Measurements from ENCODE around the gene PPP2R3C. TPM values are rescaled to one million over a fixed set of nuclear protein-coding genes. Genes with fewer than 3 reads are reported as not detected.

PPP2R3C gene
- total and polyA plus RNA-seq, 2 of the 13 experiments (the other 11 are each of a cell fraction or from before 2014, with no cell fraction given) = 63.4 to 102 TPM

DNA sequence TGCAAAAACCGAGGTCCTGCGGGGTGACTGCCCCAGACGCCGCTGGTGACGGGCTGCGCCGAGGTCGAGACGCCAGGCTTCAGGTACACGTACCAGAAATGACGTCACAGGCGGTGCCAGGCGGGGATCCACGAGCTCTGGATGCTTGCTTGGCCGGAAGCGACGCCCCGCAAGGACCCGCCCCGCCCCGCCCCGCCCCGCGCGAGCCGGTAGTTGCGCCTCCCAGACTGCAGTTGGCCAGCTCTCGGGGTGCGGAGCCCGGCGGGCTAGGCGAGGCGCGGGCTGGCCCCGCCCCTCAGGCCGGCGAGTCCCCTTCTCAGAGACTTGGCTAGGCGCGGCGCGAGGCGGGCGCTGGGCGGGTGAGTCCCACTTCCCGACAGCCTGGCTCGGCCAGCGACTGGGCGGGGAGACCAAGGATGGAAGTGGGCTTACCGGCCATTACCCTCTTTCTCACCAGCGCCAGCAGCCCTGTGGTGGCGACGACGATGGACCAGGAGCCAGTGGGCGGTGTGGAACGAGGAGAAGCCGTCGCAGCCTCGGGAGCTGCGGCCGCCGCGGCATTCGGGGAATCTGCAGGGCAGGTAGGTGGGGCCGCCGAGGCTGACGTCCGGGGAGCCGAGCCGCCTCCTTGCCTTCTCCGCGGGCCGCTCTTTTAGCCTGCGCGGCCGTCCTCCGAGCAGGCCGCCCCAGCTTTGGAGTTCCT, 75.6 kb downstream of the PPP2R3C start, which contains the start of gene FAM177A1 (continued):
- TF ChIP-seq CREM (IDR thresholded peaks at IDR 0.05) = peak; percentile 98
- TF ChIP-seq CREM (CRISPR knock-in tag; IDR thresholded peaks at IDR 0.05) = peak; percentile 85
- TF ChIP-seq ZNF891 (CRISPR knock-in tag; IDR thresholded peaks at IDR 0.05) = peak; percentile 99
- TF ChIP-seq ZNF788 (CRISPR knock-in tag; IDR thresholded peaks at IDR 0.05; ENCODE audit: borderline replicate concordance) = peak; percentile 97; the same call in 1 of the 2 replicates
- TF ChIP-seq STAT5B (CRISPR knock-in tag; IDR thresholded peaks at IDR 0.05) = peak; percentile 77
- TF ChIP-seq CHD4 (IDR thresholded peaks at IDR 0.05; ENCODE audit: borderline replicate concordance, low read length) = no peak
- 0 out of 2 replicates have a peak, but pooled peaks have one; percentile 95 for TF ChIP-seq CC2D1A (CRISPR knock-in tag; IDR thresholded peaks at IDR 0.05)
- TF ChIP-seq POGZ (CRISPR knock-in tag; IDR thresholded peaks at IDR 0.05) = peak; percentile 97
- peak; percentile 100 for TF ChIP-seq ZNF501 (CRISPR knock-in tag; IDR thresholded peaks at IDR 0.05)
- TF ChIP-seq TGIF2 (CRISPR knock-in tag; IDR thresholded peaks at IDR 0.05) = peak; percentile 71
- TF ChIP-seq ZNF546 (CRISPR knock-in tag; conservative IDR thresholded peaks at IDR 0.05) = peak; percentile 98
- peak; percentile 49; the same call in 1 of the 2 replicates for TF ChIP-seq FLYWCH1 (CRISPR knock-in tag; IDR thresholded peaks at IDR 0.05)
- peak; percentile 88 for TF ChIP-seq ZNF367 (CRISPR knock-in tag; IDR thresholded peaks at IDR 0.05; ENCODE audit: borderline replicate concordance)
- TF ChIP-seq ZNF251 (CRISPR knock-in tag; IDR thresholded peaks at IDR 0.05) = no peak
- TF ChIP-seq ZNF713 (CRISPR knock-in tag; IDR thresholded peaks at IDR 0.05) = no peak
- TF ChIP-seq, protein P1, sequence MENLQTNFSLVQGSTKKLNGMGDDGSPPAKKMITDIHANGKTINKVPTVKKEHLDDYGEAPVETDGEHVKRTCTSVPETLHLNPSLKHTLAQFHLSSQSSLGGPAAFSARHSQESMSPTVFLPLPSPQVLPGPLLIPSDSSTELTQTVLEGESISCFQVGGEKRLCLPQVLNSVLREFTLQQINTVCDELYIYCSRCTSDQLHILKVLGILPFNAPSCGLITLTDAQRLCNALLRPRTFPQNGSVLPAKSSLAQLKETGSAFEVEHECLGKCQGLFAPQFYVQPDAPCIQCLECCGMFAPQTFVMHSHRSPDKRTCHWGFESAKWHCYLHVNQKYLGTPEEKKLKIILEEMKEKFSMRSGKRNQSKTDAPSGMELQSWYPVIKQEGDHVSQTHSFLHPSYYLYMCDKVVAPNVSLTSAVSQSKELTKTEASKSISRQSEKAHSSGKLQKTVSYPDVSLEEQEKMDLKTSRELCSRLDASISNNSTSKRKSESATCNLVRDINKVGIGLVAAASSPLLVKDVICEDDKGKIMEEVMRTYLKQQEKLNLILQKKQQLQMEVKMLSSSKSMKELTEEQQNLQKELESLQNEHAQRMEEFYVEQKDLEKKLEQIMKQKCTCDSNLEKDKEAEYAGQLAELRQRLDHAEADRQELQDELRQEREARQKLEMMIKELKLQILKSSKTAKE (CRISPR knock-in tag; IDR thresholded peaks at IDR 0.05; ENCODE audit: borderline replicate concordance) = peak; percentile 82; the same call in 1 of the 2 replicates
- no peak for TF ChIP-seq HMGA1 (CRISPR knock-in tag; conservative IDR thresholded peaks at IDR 0.05)
- peak; percentile 95 for TF ChIP-seq MIER3 (CRISPR knock-in tag; IDR thresholded peaks at IDR 0.05; ENCODE audit: borderline replicate concordance)
- peak; percentile 65; the same call in 1 of the 2 replicates for TF ChIP-seq HNRNPUL1 (IDR thresholded peaks at IDR 0.05; ENCODE audit: low read depth, low read length)
- TF ChIP-seq, protein P2, sequence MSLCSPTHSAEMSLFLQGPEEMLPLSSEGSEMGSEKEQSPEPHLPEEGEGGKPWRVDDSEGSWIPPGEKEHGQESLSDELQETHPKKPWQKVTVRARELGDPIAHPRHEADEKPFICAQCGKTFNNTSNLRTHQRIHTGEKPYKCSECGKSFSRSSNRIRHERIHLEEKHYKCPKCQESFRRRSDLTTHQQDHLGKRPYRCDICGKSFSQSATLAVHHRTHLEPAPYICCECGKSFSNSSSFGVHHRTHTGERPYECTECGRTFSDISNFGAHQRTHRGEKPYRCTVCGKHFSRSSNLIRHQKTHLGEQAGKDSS (CRISPR knock-in tag; IDR thresholded peaks at IDR 0.05; ENCODE audit: borderline replicate concordance, low read depth) = no peak; the same call in none of the 2 replicates
- TF ChIP-seq, protein P3, sequence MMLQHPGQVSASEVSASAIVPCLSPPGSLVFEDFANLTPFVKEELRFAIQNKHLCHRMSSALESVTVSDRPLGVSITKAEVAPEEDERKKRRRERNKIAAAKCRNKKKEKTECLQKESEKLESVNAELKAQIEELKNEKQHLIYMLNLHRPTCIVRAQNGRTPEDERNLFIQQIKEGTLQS (CRISPR knock-in tag; IDR thresholded peaks at IDR 0.05) = peak; percentile 79
- TF ChIP-seq ZFY (CRISPR knock-in tag; IDR thresholded peaks at IDR 0.05) = peak; percentile 96
- TF ChIP-seq, protein P4, sequence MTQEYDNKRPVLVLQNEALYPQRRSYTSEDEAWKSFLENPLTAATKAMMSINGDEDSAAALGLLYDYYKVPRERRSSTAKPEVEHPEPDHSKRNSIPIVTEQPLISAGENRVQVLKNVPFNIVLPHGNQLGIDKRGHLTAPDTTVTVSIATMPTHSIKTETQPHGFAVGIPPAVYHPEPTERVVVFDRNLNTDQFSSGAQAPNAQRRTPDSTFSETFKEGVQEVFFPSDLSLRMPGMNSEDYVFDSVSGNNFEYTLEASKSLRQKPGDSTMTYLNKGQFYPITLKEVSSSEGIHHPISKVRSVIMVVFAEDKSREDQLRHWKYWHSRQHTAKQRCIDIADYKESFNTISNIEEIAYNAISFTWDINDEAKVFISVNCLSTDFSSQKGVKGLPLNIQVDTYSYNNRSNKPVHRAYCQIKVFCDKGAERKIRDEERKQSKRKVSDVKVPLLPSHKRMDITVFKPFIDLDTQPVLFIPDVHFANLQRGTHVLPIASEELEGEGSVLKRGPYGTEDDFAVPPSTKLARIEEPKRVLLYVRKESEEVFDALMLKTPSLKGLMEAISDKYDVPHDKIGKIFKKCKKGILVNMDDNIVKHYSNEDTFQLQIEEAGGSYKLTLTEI (CRISPR knock-in tag; conservative IDR thresholded peaks at IDR 0.05) = no peak
- peak; percentile 100 for TF ChIP-seq CCDC6 (CRISPR knock-in tag; IDR thresholded peaks at IDR 0.05)
- TF ChIP-seq CBX5 (CRISPR knock-in tag; IDR thresholded peaks at IDR 0.05; ENCODE audit: borderline replicate concordance) = peak; percentile 57
- peak; percentile 95; the same call in 1 of the 2 replicates for TF ChIP-seq ZNF350 (CRISPR knock-in tag; IDR thresholded peaks at IDR 0.05; ENCODE audit: borderline replicate concordance, low read depth)
- peak; percentile 57 for TF ChIP-seq RARA (CRISPR knock-in tag; IDR thresholded peaks at IDR 0.05)
